Activated T-cell treated with anti-CD3 and anti-CD28 coated beads for 4 hours (primary cell): ENCODE results near the gene MDFIC.

Source experiments
- DNase-seq: peaks from one replicate; pipeline ENCODE4 v3.0.0-alpha.2; 2020

MDFIC gene

DNA sequence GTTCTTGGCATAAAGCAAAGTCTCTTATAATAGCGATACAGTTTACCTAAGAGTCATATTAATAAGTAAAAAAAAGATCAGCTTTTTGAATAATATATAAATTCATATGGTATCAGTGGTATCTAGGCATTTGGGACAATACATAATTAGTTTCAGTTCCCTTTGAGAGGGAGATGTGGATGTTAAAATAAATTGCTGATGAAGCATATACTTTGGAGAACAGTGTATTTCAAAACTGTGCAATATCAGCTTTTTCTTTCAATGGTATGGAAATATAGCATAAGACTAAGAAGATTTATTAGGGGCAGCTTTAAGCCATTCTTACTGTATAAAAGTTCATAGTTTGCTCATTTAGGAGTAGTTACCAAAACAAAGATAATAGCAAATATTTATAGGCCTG lies 35.5 kb downstream of the MDFIC start:
- DNase-seq: no peak

GRCh38 chr7:114959931-114960330 lies 38.0 kb downstream of the MDFIC start:
- no peak for DNase-seq

GRCh38 chr7:114962441-114962840 lies 40.5 kb downstream of the MDFIC start:
- DNase-seq: no peak

- no peak for DNase-seq
These were observed 44.3 kb downstream of the MDFIC start for GRCh38 chr7:114966156-114966555.

GRCh38 chr7:114969096-114969495 lies 47.2 kb downstream of the MDFIC start:
- DNase-seq: no peak

DNA sequence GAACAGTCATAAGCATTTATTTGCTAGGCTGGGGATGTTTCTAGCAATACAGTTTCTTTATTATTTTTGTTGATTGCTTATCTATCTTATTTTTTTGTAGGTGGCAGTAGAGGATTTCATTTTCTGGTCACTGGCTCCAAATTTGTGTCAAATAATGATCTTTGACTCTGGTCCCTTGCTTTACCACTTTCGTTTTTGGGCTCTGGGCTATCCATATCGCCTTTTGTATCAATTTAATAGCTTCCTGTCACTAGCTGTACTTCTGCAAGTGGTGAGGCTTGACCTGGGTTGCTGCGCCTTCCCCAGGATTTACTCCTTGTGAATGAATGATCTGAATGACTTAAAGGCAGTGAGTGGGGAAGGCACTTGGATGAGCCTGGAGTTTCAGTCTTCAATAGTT lies 48.4 kb downstream of the MDFIC start:
- DNase-seq: no peak

- no peak for DNase-seq
These were observed 48.8 kb downstream of the MDFIC start for GRCh38 chr7:114970732-114971131.

DNA sequence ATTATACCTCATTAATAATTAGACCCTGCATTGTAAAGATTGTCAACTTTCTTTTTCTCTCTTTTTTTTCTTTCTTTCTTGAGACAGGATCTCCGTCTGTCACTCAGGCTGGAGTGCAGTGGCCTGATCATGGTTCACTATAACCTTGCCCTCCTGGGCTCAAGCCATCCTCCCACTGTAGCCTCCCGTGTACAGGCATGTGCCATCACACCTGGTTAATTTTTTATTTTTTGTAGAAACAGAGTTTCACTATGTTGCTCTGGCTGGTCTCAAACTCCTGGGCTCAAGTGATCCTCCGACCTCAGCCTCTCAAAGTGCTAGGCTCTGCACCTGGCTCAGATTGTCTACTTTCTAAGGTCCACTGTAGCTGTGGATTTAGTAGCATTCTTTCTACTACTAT lies 50.7 kb downstream of the MDFIC start:
- DNase-seq: no peak

GRCh38 chr7:114973147-114973546 lies 51.3 kb downstream of the MDFIC start:
- no peak for DNase-seq

DNA sequence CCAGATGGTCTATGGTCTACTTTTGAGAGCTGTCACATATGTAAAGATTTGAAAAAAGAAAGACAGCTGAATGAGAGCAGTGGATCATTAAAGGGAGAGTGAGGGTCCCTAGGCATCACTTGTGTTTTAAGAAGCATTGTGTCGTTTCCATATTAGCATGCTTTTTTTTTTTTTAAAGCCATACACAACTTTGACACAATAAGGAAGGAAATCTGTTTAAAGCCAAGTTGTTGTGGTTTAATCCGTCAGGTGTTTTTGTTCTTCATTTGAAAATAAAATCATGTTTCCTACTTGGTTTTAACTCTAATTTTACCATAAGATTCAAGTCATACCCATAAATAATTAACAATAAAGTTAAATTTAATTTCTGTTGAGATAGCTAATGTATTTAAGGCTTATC lies 53.5 kb downstream of the MDFIC start:
- DNase-seq: no peak

DNA sequence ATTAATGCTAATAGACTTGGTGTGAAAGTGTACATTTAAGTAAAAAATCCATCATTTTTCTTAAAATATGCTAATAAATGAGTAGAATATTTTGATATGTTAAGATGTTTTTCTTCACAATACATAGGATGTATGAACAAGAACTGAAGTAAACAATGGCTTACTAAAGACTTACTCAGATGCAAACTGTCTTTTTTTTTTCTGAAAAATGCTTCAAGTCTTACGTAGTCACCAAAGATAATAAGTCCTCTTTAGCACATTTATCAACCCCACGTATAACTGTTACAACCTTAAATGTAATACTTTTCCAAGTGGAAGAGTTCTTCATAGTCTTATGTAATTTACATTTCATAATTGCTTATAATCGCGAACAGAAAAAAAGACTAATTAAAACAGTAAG lies 54.8 kb downstream of the MDFIC start:
- DNase-seq: no peak

- no peak for DNase-seq
These were observed 55.4 kb downstream of the MDFIC start for GRCh38 chr7:114977277-114977676.

- no peak for DNase-seq
These were observed 57.5 kb downstream of the MDFIC start for GRCh38 chr7:114979388-114979787.

DNA sequence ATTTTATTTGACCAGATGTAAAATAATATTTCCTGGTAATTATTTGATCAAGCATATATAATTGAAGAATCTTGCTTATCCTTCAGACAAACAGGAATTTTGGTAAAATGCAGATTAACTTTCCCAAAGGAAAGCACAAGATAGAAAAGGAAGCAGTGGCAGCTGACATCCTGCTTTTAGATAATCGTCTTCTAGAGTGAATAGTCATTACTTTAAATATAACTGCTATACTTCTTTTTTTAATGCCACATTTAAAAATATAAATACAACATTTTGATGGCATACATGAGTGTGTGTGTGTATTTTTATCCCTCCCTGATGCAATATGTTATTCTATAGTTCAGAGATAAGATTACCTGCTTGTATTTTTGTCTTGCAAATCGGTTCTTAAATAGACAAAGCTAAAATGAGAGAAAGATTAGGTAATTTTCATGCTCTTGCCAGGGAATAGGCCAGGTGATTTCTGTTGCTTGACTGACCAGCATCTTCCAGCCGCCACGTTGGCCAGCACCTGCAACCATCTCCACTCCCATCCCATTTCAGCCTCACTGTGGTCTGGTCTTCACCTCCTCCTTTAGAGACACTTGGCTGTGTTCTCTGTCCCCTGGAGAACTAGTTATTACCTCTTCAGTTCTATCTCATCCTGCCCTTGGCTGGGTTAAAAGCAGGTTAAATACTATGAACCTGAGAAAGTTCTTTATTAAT lies 58.1 kb downstream of the MDFIC start:
- DNase-seq: no peak

- DNase-seq: no peak
These were observed 59.4 kb downstream of the MDFIC start for GRCh38 chr7:114981323-114981722.

DNA sequence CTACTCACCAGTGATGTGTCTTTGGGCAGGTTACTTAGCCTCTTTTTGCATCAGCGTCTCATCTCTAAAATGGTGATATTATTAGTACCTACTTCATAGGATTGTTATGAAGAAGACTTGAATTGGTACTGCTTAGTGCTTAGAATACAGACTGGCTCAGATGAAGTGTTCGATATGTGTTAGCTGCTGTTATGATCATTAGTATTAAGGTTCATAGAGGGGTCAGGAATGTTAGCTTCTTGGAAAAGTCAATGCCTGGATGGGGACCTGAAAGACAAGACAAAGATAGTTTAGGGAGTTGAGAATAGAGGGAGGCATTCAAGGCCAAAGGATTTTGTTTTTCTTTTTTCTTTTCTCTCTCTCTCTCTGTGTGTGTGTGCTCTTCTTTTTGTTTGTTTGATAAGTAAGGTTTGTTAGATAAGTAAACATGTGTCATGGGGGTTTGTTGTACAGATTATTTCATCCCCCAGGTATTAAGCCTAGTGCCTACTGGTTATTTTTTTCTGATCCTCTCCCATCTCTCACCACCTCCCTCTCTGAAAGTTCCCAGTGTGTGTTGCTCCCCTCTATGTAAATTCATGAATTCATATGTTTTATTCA lies 63.3 kb downstream of the MDFIC start:
- DNase-seq: no peak

DNA sequence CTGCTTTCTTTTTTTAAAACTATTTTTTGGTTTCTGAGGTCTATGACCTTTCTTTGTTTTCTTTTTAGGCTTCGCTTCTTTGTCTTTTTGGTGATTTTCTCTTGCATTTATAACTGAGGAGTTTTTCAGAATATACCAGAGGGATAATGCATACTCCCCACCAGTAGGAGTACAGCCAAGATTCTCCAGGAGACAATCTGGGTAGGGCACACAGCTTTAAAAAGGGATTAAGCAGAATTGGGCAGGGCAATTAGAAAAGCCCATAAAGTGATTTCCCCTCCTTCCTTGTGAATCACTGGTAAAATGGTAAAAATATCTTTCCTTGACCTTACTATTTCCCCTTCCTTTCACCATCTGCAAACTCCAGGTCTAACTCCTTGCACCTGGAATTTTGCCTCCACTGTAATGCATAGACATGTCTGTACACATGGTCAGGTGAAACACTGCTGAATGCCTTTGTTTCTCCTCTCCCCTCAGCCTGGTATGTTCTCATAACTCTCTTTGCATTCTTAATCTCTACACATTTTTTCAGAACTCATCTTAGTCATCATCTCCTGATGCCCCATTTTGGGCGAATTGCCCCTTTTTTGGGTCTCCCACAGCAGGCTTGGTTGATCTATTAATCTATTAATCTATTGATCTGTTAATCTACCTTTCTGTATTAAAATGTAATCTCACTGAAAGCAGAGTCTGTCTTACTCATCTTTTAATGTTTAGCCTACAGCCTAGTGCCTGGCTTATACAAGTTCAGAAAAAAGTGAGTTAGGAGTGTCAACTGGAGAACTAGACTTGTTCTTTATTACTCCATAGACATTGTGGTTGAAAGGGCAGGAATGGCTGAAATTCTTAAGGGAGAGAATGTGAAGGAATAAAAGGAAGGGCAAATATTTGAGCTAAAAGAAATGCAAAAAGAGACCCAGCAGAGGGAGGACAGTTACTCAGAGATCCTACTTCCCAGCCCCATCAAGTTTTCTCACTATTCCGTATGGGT lies 64.6 kb downstream of the MDFIC start:
- DNase-seq: no peak

- DNase-seq: no peak
These were observed 66.1 kb downstream of the MDFIC start for GRCh38 chr7:114988026-114988425.

DNA sequence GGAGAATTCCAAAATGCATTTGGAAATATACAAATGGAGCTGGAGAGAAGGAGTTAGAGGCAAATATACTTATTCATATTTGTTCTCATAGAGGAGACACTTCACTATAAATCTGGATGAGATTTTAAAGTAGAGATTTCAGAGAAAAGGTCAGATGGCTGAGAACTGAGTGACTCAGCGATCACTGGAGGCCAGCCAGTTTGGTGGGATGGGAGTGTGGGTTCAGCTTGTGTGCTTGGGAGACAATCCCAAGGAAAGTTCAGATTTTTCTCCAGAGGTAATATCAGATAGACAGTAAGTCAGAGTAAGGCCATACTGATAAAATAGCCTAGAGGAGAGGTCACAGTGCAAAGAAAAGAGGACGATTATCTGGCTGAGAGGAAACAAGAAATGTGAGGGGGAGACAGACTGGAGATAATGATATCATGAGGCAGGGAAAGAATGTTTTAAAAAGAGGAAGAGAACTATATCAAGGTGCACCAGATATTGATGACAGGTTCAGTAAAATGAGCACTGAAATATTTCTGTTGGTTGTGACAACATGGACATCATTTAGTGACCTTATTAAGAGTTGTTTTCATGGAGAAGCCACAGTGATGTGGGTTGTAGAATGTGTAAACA lies 67.0 kb downstream of the MDFIC start:
- DNase-seq: no peak

DNA sequence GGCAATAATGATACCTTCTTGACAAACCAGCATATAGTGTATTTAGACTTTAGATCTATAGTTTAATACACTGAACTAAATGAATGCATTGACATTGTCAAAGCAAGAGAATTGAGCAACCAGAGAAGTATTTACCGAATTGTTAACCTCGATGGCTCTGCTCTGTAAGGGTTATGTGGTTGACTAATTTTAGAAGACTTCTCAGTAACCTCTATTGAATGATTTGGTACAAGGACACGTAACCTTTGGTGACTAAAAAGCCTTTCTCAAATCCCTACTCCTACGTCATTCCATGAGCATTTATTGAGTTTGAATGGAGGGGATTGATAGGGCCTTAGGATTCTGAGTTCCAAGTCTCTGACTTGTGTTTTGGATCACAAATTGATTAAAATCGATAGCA lies 67.6 kb downstream of the MDFIC start:
- DNase-seq: no peak

GRCh38 chr7:114997487-114998404 lies 75.9 kb downstream of the MDFIC start:
- DNase-seq: no peak

GRCh38 chr7:115004121-115004520 lies 82.2 kb downstream of the MDFIC start:
- no peak for DNase-seq
